HG03060 (cell line): Measurements from ENCODE around the gene PEAR1.

ENCODE experiments used
- ATAC-seq: cut with Tn5 transposase; IDR thresholded peaks from one replicate; pipeline ENCODE4 v1.9.1; 2021; ENCODE audit warnings: low read depth, moderate number of reproducible peaks; ENCODE audit not compliant: unreplicated experiment

PEAR1 gene

DNA sequence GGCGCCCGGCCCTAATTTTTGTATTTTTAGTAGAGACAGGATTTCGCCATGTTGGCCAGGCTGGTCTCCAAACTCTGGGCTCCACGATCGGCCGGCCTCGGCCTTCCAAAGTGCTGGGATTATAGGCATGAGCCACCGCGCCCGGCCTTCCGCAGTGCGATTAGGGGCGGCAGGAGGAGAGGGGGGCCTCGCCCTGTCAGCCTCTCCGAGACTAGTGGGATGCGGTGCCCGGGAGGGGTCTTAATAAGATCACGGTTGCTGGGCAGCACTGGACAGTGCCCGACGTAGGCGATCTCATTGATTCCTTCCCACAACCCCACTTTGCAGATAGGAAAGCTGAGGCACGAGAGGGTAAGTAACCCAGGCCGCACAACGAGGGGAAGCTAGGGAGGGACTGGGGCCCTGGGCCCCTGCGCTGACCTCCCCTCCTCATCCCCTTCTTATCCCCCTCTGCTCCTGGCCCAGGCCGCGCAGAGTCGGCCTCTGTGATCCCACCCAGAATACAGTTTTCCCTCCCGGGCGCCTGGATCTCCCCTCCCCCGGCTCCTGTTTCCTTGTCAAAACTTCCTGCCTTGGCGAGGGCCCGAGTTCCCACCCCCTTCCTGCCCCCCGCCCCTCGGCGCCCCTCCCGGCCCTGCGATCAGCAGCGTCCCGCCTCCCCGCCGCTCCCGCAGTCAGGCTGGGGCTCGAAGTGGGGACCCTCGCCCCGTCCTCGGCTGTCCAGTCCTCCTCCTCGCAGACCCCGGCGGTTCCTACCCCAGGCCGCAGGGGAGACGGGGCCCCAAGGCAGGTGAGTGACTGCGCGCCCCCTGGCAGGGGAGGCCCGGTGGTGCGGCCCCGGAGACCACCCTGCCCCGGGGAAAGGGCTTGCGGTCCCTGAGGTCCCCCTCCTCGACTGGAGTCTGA, at the start of gene PEAR1:
TSS of gene PEAR1 (plus strand) at position 671 of the 906 bp plus-strand sequence. CDS start 10,209 bp downstream, outside the sequence.
- ATAC-seq, result no peak

DNA sequence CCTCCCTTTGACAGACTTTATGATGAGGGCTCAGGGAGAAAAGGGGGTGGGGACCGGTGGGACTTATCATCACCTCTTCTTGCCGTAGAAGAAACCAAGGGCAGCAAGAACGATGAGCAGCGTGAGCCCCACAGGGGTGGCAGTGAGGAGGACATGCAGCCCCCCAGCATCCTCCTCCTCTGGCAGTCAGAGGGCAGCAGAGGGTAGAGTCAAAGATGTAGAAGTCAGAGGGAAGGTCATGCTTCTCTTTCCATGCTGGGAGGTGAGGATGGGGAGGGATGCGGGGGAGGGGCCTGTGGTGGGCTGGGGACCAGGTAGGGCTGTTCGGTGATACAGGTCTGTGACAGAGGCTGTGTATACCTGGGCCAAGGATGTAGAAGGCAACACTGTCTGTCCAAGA, 49.4 kb upstream of the PEAR1 start:
- ATAC-seq, result no peak

DNA sequence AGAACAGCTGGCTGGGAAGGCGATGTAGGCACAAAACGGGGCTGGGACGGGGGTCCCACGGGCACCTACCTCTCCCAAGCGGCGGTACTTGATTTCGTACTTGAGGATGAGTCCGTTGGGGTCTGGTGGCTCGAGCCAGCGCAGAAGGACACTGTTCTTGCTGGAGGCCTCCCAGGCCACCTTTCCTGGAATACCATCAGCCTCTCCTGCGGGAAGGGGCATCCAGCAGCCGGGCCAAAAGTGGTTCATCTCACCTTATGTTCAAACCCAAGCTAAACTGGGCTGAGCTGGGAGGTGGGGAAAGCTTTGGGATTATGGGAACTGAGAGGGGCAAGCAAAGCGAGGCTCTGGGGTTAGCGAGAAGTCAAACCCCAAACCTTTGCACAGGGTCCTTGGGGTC, 48.9 kb upstream of the PEAR1 start:
- ATAC-seq, result no peak

- ATAC-seq, result no peak
These were observed 48.2 kb upstream of the PEAR1 start for GRCh38 chr1:156845055-156845952.

- ATAC-seq, result no peak
These were observed 47.5 kb upstream of the PEAR1 start for GRCh38 chr1:156845953-156846545.

GRCh38 chr1:156846643-156847042, 46.9 kb upstream of the PEAR1 start:
- no peak for ATAC-seq

GRCh38 chr1:156847591-156848460, 45.7 kb upstream of the PEAR1 start:
- no peak for ATAC-seq

DNA sequence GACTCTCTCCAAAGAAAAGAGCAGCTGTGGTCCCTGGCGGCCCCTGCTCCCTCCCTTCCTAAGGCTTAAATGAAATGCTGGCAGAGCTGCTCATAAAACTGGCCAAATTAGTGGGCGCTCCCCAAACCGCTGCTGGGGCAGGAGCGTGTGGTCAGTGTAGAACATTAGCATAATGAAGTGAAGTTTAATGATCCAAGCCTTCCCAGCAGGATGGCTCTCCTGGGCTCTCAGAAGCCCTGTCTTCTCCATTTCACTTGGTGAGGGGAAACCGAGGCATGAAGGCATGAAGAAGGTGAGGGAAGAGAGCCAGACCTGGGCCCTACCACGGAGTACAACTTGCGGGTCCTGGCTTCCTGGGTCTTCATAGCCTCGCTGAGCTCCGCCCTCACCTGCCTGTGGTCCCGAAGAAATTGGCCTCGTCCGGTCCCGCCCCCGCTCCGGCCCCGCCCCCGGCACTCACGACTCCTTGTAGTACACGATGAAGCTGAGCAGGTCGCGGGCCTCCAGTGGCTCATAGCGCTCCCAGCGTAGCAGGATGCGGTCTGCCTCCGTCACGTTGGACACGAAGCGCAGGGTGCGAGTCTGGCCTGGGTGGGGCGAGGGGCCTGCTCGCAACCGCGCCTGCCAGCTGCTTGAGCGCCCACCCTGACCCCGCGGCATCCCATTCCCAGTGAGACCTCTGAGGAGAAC, 44.9 kb upstream of the PEAR1 start:
- no peak for ATAC-seq

DNA sequence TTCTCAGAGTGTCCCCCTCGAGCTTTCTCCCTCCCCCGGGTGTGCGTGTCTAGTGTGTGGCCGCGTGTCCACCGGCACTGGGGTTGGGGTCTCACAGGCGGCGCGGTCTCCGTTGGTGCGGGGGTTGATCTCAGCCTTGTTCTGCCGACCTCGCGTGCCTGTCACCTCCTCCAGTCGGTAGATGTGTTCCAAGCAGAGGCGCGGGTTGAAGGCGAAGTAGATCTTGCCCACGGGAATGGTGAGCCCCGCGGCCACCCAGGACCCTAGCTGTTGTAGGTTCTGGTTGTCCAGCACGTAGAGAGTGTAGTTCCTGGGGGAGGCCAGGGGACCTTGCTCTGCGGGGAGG, 44.4 kb upstream of the PEAR1 start:
- no peak for ATAC-seq

GRCh38 chr1:156851779-156852417, 41.6 kb upstream of the PEAR1 start:
- ATAC-seq, result no peak

DNA sequence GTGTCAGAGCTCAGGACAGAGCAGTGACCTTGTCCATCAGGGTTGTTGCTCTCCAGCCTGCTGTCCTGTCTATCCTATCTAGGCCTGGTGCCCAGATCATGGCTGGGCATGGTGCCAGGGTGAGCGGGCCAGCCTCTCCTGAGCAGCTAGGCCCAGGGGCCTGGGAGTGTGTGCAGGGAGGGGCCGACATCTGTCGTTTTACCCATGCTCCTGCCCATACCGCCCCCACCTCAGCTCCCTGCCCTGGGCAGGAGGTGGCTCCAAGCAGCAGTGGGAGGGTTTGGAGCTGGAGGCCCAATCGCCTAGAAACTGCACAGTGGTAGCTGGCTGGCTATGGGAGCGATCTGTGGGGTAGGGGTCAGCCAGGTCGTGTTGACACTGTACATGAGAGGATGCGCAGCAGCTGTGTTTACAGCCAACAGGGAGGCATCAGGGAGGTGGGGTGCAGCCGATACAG, 41.1 kb upstream of the PEAR1 start:
- ATAC-seq, result no peak

DNA sequence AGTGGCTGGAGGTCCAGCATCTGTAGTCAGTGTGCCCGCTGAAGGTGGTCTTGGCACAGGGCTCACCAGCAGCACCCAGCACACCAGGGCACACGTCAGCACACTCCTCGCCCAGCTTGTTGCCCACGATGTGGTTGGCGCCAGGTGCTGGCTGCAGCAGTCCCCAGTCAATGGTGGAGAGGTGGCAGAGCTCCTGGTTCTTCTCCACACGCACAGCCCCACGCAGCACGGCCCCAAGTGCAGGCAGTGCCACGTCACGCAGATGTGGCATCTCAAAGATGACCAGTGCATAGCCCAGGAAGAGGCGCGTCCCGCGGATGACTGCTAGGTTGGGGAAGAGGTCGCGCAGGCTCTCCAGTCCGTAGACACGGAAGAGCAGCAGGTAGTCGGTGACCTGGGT, 39.8 kb upstream of the PEAR1 start:
- ATAC-seq, result no peak

DNA sequence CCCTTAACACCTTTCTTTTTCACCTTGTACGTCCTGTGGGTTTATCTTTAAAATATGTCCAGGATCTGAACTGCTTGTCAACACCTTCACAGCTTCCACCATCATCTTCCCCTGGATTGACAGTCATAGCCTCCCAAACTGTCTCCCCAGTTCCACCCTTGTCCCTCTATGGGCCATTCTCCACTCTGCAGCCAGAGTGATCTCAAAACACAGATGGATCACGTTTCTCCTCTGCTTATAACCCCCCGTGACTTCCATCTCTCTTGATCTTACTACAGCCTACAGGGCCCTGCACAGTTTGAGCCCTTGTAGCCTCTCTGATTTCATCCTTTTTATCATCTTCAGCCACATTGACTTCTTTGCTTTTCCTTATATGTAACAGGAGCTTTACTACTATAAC, 38.9 kb upstream of the PEAR1 start:
- no peak for ATAC-seq

GRCh38 chr1:156856282-156856785, 37.2 kb upstream of the PEAR1 start:
- no peak for ATAC-seq

DNA sequence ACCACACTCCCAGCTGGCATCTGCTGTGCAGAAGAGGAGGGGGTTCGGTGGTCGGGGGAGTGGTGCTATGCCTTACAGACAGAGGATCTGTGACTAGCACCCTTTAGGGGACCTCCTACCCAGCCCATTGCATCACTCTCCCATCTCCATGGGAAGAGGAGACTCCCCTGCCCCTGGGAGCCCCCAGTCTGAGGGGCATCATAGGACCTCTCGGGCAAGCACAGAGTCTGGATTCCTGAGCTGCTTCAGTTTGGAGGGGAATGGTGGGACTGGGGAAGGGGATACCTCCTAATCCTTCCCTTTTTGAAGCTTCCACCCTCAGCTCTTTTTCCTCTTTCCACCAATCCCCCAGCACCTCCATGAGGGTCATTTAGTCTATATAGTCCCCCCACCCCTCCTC, 36.0 kb upstream of the PEAR1 start:
- ATAC-seq, result no peak

GRCh38 chr1:156858555-156858956, 35.0 kb upstream of the PEAR1 start:
- ATAC-seq, result no peak

- no peak for ATAC-seq
These were observed 34.5 kb upstream of the PEAR1 start, which contains the start of gene INSRR for GRCh38 chr1:156858959-156859522. INSRR (minus strand) TSS chr1:156859117; CDS start chr1:156858621, 496 bp downstream.

DNA sequence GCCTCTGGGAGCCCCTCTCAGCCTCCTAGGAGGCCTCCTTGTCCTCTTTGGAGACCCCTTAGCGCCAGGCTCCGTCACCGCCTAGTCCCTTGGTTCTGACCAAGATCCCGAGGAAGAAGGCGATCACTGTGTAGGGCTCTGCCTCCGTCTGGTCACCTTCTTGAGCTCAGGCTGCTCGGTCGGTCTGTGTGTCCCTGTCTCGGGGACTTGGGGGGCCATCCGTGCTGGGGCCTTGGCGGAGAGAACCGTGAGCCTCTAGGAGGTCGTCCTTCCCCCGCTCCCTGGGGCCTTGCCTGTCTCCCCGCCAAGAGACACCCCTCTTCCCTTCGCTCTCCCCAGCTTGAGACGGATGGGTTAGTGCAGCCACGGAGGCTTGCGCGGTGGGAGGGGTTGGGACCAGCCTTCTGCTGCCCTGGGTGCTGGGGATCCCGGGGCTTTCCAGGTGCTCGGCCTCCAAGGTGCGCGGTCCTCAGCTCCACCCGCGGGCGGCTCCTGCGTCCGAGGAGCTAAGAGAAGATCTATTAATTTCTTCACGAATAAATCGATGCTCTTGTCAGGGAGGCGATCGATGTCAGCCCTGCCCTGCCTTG, 33.9 kb upstream of the PEAR1 start:
- ATAC-seq, result no peak
